ENCODE data around the gene SRSF11. TPM values are rescaled to one million over a fixed set of nuclear protein-coding genes. Genes with fewer than 3 reads are reported as not detected.

SRSF11 gene
- total RNA-seq, 4 donors from 2014 or later: 139 to 325 (median 258) TPM

DNA sequence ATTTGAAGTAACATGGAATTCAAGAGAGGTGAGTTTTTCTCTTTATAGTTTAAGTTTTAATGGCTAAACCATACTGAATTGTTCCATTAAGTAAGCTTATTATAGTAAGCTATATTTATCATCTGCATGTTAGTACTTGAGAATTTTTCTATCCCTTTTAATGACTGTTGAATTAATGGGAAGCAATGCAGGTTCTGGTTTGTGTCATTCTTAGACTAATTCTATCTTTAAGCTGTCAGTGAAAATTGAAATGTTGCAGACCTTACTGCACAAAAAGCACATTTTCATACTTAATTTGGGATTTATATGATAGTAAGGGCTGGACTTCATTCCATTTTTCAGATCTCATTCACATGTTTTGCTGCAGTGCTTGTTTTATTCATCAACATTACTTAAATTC is 25.9 kb downstream of the SRSF11 start:
- Histone ChIP-seq H3K27me3 (no peaks in the 10 kb centered on the region), H3K9me3 (no peaks in the 10 kb centered on the region), H3K27ac (no peak overlapping the region), H3K4me3 (replicated peaks in 1 of 3) (no peak overlapping the region), H3K4me1 (no peaks in the 10 kb centered on the region), H3K36me3 (peaks cover 84 to 91% of the 10 kb centered on the region in 2 donors)
- intact Hi-C loops (cut with DNase I): no loop called here
- no peak for DNase-seq
- TF ChIP-seq, protein P1, sequence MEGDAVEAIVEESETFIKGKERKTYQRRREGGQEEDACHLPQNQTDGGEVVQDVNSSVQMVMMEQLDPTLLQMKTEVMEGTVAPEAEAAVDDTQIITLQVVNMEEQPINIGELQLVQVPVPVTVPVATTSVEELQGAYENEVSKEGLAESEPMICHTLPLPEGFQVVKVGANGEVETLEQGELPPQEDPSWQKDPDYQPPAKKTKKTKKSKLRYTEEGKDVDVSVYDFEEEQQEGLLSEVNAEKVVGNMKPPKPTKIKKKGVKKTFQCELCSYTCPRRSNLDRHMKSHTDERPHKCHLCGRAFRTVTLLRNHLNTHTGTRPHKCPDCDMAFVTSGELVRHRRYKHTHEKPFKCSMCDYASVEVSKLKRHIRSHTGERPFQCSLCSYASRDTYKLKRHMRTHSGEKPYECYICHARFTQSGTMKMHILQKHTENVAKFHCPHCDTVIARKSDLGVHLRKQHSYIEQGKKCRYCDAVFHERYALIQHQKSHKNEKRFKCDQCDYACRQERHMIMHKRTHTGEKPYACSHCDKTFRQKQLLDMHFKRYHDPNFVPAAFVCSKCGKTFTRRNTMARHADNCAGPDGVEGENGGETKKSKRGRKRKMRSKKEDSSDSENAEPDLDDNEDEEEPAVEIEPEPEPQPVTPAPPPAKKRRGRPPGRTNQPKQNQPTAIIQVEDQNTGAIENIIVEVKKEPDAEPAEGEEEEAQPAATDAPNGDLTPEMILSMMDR (IDR thresholded peaks at IDR 0.05): no peak
- TF ChIP-seq POLR2A (IDR thresholded peaks at IDR 0.05): no peak

DNA sequence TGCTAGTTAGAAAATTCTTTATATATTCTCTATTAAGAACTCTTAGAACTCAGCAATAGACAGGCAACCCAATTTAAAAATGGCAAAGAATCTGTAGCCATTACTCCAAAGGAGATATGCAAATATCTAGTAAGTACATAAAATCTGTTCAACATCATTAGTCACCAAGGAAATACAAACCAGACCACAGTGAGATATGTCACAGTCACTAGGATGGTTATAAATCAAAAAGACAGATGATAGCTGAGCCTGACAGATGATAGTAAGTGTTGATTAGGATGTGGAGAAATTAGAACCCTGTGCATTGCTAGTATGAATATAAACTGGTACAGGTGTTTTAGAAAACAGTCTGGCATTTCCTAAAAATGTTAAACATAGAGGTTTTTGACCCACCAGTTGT is 26.6 kb downstream of the SRSF11 start:
- TF ChIP-seq POLR2A (IDR thresholded peaks at IDR 0.05): no peak
- TF ChIP-seq, protein P1 (IDR thresholded peaks at IDR 0.05): no peak
- H3K9me3 ChIP-seq: no peaks in the 10 kb centered on the region
- no peak overlapping the region for H3K27ac ChIP-seq
- DNase-seq: no peak
- no peaks in the 10 kb centered on the region for H3K4me1 ChIP-seq
- no peaks in the 10 kb centered on the region for H3K27me3 ChIP-seq
- intact Hi-C loops (cut with DNase I): no loop called here
- H3K4me3 ChIP-seq (replicated peaks in 1 of 3): no peak overlapping the region
- peaks cover 78 to 89% of the 10 kb centered on the region in 2 donors for H3K36me3 ChIP-seq

DNA sequence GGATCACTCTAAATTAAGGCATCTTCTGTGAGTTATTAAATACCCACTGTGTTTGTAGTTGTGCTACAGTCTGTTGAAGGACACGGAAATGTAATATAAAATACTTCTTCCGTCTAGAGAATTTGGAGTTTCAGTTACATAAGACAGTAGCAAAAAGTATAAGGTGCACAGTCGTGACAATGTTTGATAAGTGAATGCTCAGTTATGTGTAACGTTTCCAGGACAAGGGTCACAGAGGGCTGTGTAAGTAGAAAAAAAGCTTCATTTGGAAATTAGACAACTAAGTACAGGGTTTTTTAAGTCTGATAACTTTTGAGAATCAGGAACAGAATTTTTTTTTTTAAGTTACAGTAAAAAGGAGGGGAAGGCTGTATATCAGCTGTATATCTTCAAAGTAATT is 27.5 kb downstream of the SRSF11 start:
- DNase-seq: no peak
- no peaks in the 10 kb centered on the region for H3K4me1 ChIP-seq
- no peak overlapping the region for H3K4me3 ChIP-seq (replicated peaks in 1 of 3)
- no peak for TF ChIP-seq POLR2A (IDR thresholded peaks at IDR 0.05)
- H3K27me3 ChIP-seq: no peaks in the 10 kb centered on the region
- peaks cover 70 to 84% of the 10 kb centered on the region in 2 donors for H3K36me3 ChIP-seq
- H3K9me3 ChIP-seq: no peaks in the 10 kb centered on the region
- WGBS, 2 donors: 85 to 89% methylated on average over 4 of the region's 4 CpGs
- intact Hi-C loops (cut with DNase I): no loop called here
- no peak overlapping the region for H3K27ac ChIP-seq

DNA sequence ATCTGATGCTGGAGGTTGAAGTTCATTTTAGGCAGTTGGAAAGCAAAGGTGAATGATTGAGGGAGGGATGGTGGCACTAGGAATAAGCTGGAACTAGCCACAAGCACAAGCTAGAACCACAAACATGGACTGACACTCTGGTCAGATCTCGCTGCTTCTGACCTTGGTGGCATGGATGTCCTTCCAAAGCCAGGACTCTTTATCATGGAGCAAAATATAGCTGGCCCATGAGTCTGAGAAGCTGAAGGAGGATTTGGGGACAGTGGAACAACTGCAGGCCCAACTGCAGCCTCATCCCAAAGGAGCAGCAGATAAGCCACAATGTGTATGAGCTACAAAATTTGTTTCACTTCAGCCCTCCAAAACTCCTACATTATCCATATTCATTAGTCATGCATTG is 35.5 kb downstream of the SRSF11 start:
- H3K27me3 ChIP-seq: no peaks in the 10 kb centered on the region
- DNase-seq: no peak
- peaks cover 2 to 10% of the 10 kb centered on the region in 2 donors for H3K36me3 ChIP-seq
- no peak overlapping the region for H3K4me3 ChIP-seq (replicated peaks in 1 of 3)
- intact Hi-C loops (cut with DNase I): no loop called here
- no peaks in the 10 kb centered on the region for H3K9me3 ChIP-seq
- no peak overlapping the region for H3K27ac ChIP-seq
- no peaks in the 10 kb centered on the region for H3K4me1 ChIP-seq
- 89 to 100% methylated on average over 1 of the region's 1 CpG for WGBS, 2 donors
- TF ChIP-seq, protein P1 (IDR thresholded peaks at IDR 0.05): no peak
- no peak for TF ChIP-seq POLR2A (IDR thresholded peaks at IDR 0.05)

DNA sequence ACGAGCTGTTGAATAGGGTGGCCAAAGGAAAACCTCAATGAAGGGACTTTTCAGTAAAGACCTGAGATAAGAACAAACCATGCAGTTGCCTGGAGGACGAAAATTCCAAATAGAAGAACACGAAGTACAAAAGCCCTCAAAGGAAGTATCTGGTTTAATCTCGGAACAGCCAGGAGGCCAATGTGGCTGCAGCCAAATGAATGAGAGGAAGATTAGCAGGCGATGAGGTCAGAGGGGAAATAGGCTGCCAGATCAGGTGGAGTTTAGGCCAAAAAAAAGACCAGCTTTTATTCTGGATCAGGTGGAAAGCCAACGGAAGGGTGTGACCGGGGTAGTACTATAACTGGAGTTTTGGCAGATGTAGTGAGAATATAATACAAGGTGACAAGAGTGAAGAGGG is 43.7 kb downstream of the SRSF11 start:
- Histone ChIP-seq H3K9me3 (no peaks in the 10 kb centered on the region), H3K36me3 (peaks cover 0 to 16% of the 10 kb centered on the region in 2 donors), H3K4me1 (no peaks in the 10 kb centered on the region), H3K27me3 (no peaks in the 10 kb centered on the region), H3K4me3 (replicated peaks in 1 of 3) (no peak overlapping the region), H3K27ac (no peak overlapping the region)
- 81 to 89% methylated on average over 7 of the region's 7 CpGs for WGBS, 2 donors
- intact Hi-C loops (cut with DNase I): no loop called here
- TF ChIP-seq, protein P1 (IDR thresholded peaks at IDR 0.05): no peak
- no peak for TF ChIP-seq POLR2A (IDR thresholded peaks at IDR 0.05)
- DNase-seq: no peak

DNA sequence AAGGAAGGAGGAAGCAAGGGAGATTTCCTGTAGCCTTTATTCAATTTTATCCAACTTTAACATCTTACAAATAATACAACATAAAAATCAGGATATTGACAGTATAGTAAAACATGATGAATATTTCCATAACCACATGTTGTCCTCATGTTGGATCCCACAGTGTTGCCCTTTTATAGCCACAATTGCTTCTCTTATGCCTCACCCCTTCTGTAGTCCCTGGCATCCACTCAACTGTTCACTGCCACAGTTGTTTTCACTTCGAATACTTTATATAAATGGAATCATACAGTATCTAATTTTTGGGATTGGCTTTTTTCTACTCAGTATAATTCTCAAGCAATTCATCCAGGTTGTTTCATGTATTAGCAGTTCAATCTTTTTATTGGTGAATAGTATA is 44.8 kb downstream of the SRSF11 start:
- Histone ChIP-seq H3K4me1 (no peaks in the 10 kb centered on the region), H3K36me3 (peaks cover 0 to 24% of the 10 kb centered on the region in 2 donors), H3K4me3 (replicated peaks in 1 of 3) (no peak overlapping the region), H3K27me3 (no peaks in the 10 kb centered on the region), H3K9me3 (no peaks in the 10 kb centered on the region), H3K27ac (no peak overlapping the region)
- intact Hi-C loops (cut with DNase I): no loop called here
- no peak for DNase-seq
- WGBS, 2 donors: 89 to 98% methylated on average over 1 of the region's 1 CpG
- TF ChIP-seq, protein P1 (IDR thresholded peaks at IDR 0.05): no peak
- no peak for TF ChIP-seq POLR2A (IDR thresholded peaks at IDR 0.05)
